H1 (cell line): Measurements from ENCODE around the gene CENPF. TPM values are rescaled to one million over a fixed set of nuclear protein-coding genes. Genes with fewer than 3 reads are reported as not detected.

ENCODE experiments used
- CTCF ChIA-PET: fragments of 300-600 bp; sonication (Branson Sonifier 250); formaldehyde crosslinking; loops from one replicate; lab custom pipeline; 2021; ENCODE audit not compliant: partially characterized antibody; lab: Charles Lee
- POLR2A ChIA-PET: fragments of 300-600 bp; sonication (Branson Sonifier 250); formaldehyde crosslinking; loops from one replicate; lab custom pipeline; 2021; ENCODE audit warnings: inconsistent platforms; ENCODE audit not compliant: partially characterized antibody; lab: Charles Lee
- DNase-seq, 2 experiments: peaks; one replicate each; pipeline versions ENCODE4 v3.0.0 to v3.0.0-alpha.2; 2010 to 2022; ENCODE audit warnings: low spot score in 2 of 2, low read depth in 1 of 2, mixed read lengths in 1 of 2
- FAIRE-seq: peaks from 2 replicates; lab custom pipeline; 2011; peaks lifted over from hg19 to GRCh38; lab: Jason Lieb, UNC
- H2AFZ ChIP-seq: 2 replicates; pipeline ENCODE4 v1.8.1; 2012; ENCODE audit warnings: low read length, inconsistent platforms
- H2AK5ac ChIP-seq: 2 replicates; pipeline ENCODE4 v1.6.1; 2013; ENCODE audit warnings: low read depth, low read length
- H2BK120ac ChIP-seq: replicated peaks from 2 replicates; pipeline ENCODE3; 2013; ENCODE audit warnings: low read depth, low read length, inconsistent platforms
- H2BK12ac ChIP-seq: 2 replicates; pipeline ENCODE4 v1.6.1; 2013; ENCODE audit warnings: low read depth, low read length
- H2BK15ac ChIP-seq: 2 replicates; pipeline ENCODE4 v1.6.1; 2013; ENCODE audit warnings: low read length
- H2BK20ac ChIP-seq: 2 replicates; pipeline ENCODE4 v1.6.1; 2013; ENCODE audit warnings: low read length
- H2BK5ac ChIP-seq: 2 replicates; pipeline ENCODE4 v1.6.1; 2013; ENCODE audit warnings: low read depth, low read length
- H3K14ac ChIP-seq: 2 replicates; pipeline ENCODE4 v1.6.1; 2013; ENCODE audit warnings: inconsistent platforms; ENCODE audit not compliant: insufficient read length
- H3K18ac ChIP-seq: 2 replicates; pipeline ENCODE4 v1.6.1; 2013; ENCODE audit warnings: low read length; ENCODE audit errors: extremely low read depth
- H3K23ac ChIP-seq: 2 replicates; pipeline ENCODE4 v1.6.1; 2013; ENCODE audit warnings: inconsistent platforms; ENCODE audit not compliant: insufficient read length
- H3K23me2 ChIP-seq: 2 replicates; pipeline ENCODE4 v1.6.1; 2013; ENCODE audit warnings: low read depth, low read length
- H3K27ac ChIP-seq: 2 replicates; pipeline ENCODE4 v1.6.1; 2011; ENCODE audit warnings: low read depth, low read length, inconsistent platforms
- H3K27me3 ChIP-seq, 4 experiments: replicated peaks in 1 of 4; 1 replicate in 1 of 4; 2 replicates in 3 of 4; pipeline versions ENCODE4 v1.6.1 to v1.8.1; 2011 to 2013; ENCODE audit warnings: low read length in 3 of 4, mild to moderate bottlenecking in 3 of 4, inconsistent platforms in 2 of 4, mixed read lengths in 2 of 4, moderate library complexity in 1 of 4; ENCODE audit not compliant: control insufficient read depth in 3 of 4, insufficient read depth in 3 of 4; ENCODE audit errors: extremely low read depth in 1 of 4
- H3K36me3 ChIP-seq, 4 experiments: 2 replicates each; pipeline versions ENCODE4 v1.6.1 to v1.8.1; 2011 to 2013; ENCODE audit warnings: mild to moderate bottlenecking in 4 of 4, low read length in 3 of 4, moderate library complexity in 2 of 4, control low read depth in 1 of 4, inconsistent platforms in 1 of 4; ENCODE audit not compliant: insufficient read depth in 4 of 4, control insufficient read depth in 2 of 4
- H3K4ac ChIP-seq: replicated peaks from 2 replicates; pipeline ENCODE3; 2013; ENCODE audit warnings: low read length, low read depth, mixed read lengths, inconsistent platforms; ENCODE audit not compliant: insufficient read length
- H3K4me1 ChIP-seq, 4 experiments: replicated peaks in 1 of 4; 1 replicate in 1 of 4; 2 replicates in 3 of 4; pipeline versions ENCODE4 v1.6.1 to v1.8.1; 2011 to 2013; ENCODE audit warnings: low read length in 3 of 4, inconsistent platforms in 2 of 4, mixed read lengths in 1 of 4; ENCODE audit not compliant: insufficient read depth in 4 of 4, control insufficient read depth in 3 of 4
- H3K4me2 ChIP-seq, 2 experiments: 2 replicates each; pipeline versions ENCODE4 v1.6.1 to v1.8.1; 2011 to 2013; ENCODE audit warnings: low read depth in 2 of 2, low read length in 2 of 2, control low read depth in 1 of 2, inconsistent platforms in 1 of 2, mild to moderate bottlenecking in 1 of 2; ENCODE audit not compliant: insufficient read depth in 1 of 2
- H3K4me3 ChIP-seq, 4 experiments: fragments of 200-600, 300-600 bp in 1 of 4; sonication (generic), shearing (Covaris generic), sonication (Bioruptor Twin) in 1 of 4; 2 replicates each; pipeline versions ENCODE4 v1.5.1 to v1.8.1; 2011 to 2016; ENCODE audit warnings: low read length in 4 of 4, low read depth in 3 of 4, control low read depth in 2 of 4, inconsistent platforms in 2 of 4, mild to moderate bottlenecking in 2 of 4, mixed read lengths in 1 of 4, moderate library complexity in 1 of 4; ENCODE audit not compliant: insufficient read depth in 2 of 4; ENCODE audit errors: extremely low read depth in 1 of 4
- H3K56ac ChIP-seq: replicated peaks from 2 replicates; pipeline ENCODE3; 2013; ENCODE audit warnings: low read depth, mild to moderate bottlenecking, mixed read lengths, low read length, inconsistent platforms; ENCODE audit not compliant: insufficient read length
- H3K79me1 ChIP-seq: 2 replicates; pipeline ENCODE4 v1.6.1; 2013; ENCODE audit warnings: low read depth, low read length, control low read depth
- H3K79me2 ChIP-seq, 2 experiments: 2 replicates each; pipeline versions ENCODE4 v1.6.1 to v1.8.1; 2012 to 2013; ENCODE audit warnings: low read length in 2 of 2, mild to moderate bottlenecking in 2 of 2, inconsistent platforms in 1 of 2; ENCODE audit not compliant: insufficient read depth in 2 of 2, control insufficient read depth in 1 of 2
- H3K9ac ChIP-seq, 4 experiments: replicated peaks in 1 of 4; 1 replicate in 1 of 4; 2 replicates in 3 of 4; pipeline versions ENCODE4 v1.6.1 to v1.8.1; 2011 to 2013; ENCODE audit warnings: low read depth in 3 of 4, low read length in 3 of 4, control low read depth in 2 of 4, mild to moderate bottlenecking in 2 of 4, moderate library complexity in 2 of 4, inconsistent platforms in 1 of 4; ENCODE audit errors: extremely low read depth in 1 of 4
- H3K9me3 ChIP-seq, 2 experiments: 2 replicates each; pipeline versions ENCODE4 v1.6.1 to v1.8.1; 2012 to 2013; ENCODE audit warnings: mild to moderate bottlenecking in 2 of 2, moderate library complexity in 2 of 2, control low read depth in 1 of 2, inconsistent platforms in 1 of 2, low read depth in 1 of 2, low read length in 1 of 2, mixed read lengths in 1 of 2; ENCODE audit not compliant: insufficient read depth in 2 of 2
- H4K20me1 ChIP-seq, 2 experiments: replicated peaks in 1 of 2; 2 replicates each; pipeline versions ENCODE3 to v1.8.1; 2011 to 2013; ENCODE audit warnings: inconsistent platforms in 2 of 2, low read length in 2 of 2, mild to moderate bottlenecking in 1 of 2; ENCODE audit not compliant: insufficient read depth in 2 of 2, control insufficient read depth in 1 of 2
- H4K5ac ChIP-seq: 2 replicates; pipeline ENCODE4 v1.6.1; 2013; ENCODE audit warnings: low read length, low read depth, mixed read lengths, inconsistent platforms; ENCODE audit not compliant: insufficient read length
- H4K8ac ChIP-seq: 2 replicates; pipeline ENCODE4 v1.8.0; 2013; ENCODE audit warnings: mild to moderate bottlenecking, moderate library complexity, low read length, inconsistent platforms; ENCODE audit not compliant: insufficient read depth; ENCODE audit errors: extremely low read depth
- H4K91ac ChIP-seq: replicated peaks from 2 replicates; pipeline ENCODE3; 2013; ENCODE audit warnings: low read length, mixed read lengths, inconsistent platforms; ENCODE audit not compliant: insufficient read length
- BACH1 ChIP-seq: IDR thresholded peaks from 2 replicates; pipeline ENCODE4 v1.6.1; 2012; ENCODE audit warnings: low read length, improper control_type of control experiment
- CHD2 ChIP-seq: IDR thresholded peaks from 2 replicates; pipeline ENCODE4 v1.6.1; 2012; ENCODE audit warnings: low read length, improper control_type of control experiment
- HDAC2 ChIP-seq, 2 experiments: fragments of 300-600 bp in 1 of 2; sonication (generic) in 1 of 2; IDR thresholded peaks; 2 replicates each; pipeline ENCODE4 v1.6.1; 2011 to 2012; ENCODE audit warnings: low read depth in 2 of 2, low read length in 2 of 2, mild to moderate bottlenecking in 2 of 2, moderate library complexity in 2 of 2, borderline replicate concordance in 1 of 2, inconsistent platforms in 1 of 2
- HDAC6 ChIP-seq: IDR thresholded peaks from one replicate; pipeline ENCODE4 v1.7.1; 2012; ENCODE audit warnings: low read depth, mild to moderate bottlenecking, inconsistent platforms, low read length, moderate library complexity
- PHF8 ChIP-seq: fragments of 200-600 bp; sonication (generic); conservative IDR thresholded peaks from 2 replicates; pipeline ENCODE4 v1.7.1; 2012; ENCODE audit warnings: low read depth, mild to moderate bottlenecking, inconsistent platforms, low read length, moderate library complexity
- SP2 ChIP-seq: IDR thresholded peaks from 2 replicates; pipeline ENCODE4 v1.6.1; 2012; ENCODE audit warnings: mild to moderate bottlenecking, low read length, inconsistent platforms
- WGBS, 2 experiments: shearing (Covaris generic) in 1 of 2; methylation state at CpG; one replicate each; pipeline versions ENCODE4 v1.1.6 to v1.1.7; 2013 to 2015; ENCODE audit warnings: low lambda C conversion rate in 2 of 2, mixed read lengths in 2 of 2, inconsistent platforms in 1 of 2, low coverage in 1 of 2, missing lambda C conversion rate in 1 of 2; ENCODE audit not compliant: insufficient replicate concordance in 2 of 2, insufficient coverage in 1 of 2, insufficient read length in 1 of 2; ENCODE audit errors: extremely low coverage in 1 of 2, missing lambda C conversion rate in 1 of 2; 5-methylcytosine and 5-hydroxymethylcytosine counted together
- polyA plus RNA-seq, 7 experiments: library from polyadenylated mRNA; depleted of rRNA in 3 of 7; stranded (reverse) in 5 of 7; unstranded in 2 of 7; fragments of >200 nt in 5 of 7; fragments of 200-250 nt in 2 of 7; gene quantifications; 1 replicate in 5 of 7; 2 replicates in 1 of 7; 4 replicates in 1 of 7; pipeline versions ENCODE4 v1.2.1 to v1.2.3, GENCODE V29; 2011 to 2013; ENCODE audit warnings: missing spikeins in 2 of 7, mixed read lengths in 2 of 7
- total RNA-seq: library from RNA; stranded (reverse); fragmentation: NEBNext Ultra II Directional; extraction: Animal tissue kit (Norgen Biotek cat#: 25700); gene quantifications from 2 replicates; pipeline ENCODE4 v1.2.1, GENCODE V29; 2021
- TF ChIP-seq, protein P1 (sequence below): IDR thresholded peaks from 2 replicates; pipeline ENCODE4 v1.6.1; 2012; ENCODE audit warnings: low read length, inconsistent platforms
- TF ChIP-seq, protein P2 (sequence below): IDR thresholded peaks from 2 replicates; pipeline ENCODE4 v1.6.1; 2012; ENCODE audit warnings: inconsistent platforms
- TF ChIP-seq, protein P3 (sequence below), 3 experiments: IDR thresholded peaks; 1 replicate in 2 of 3; 2 replicates in 1 of 3; pipeline versions ENCODE4 v1.5.1 to v1.6.1; 2011; ENCODE audit warnings: low read length in 3 of 3, mild to moderate bottlenecking in 3 of 3, inconsistent platforms in 2 of 3, low read depth in 1 of 3, moderate library complexity in 1 of 3; ENCODE audit not compliant: insufficient read depth in 1 of 3; ENCODE audit errors: control extremely low read depth in 1 of 3

Gene CENPF
- total and polyA plus RNA-seq, 2 of the 8 experiments (the other 6 are each of a cell fraction or from before 2014, with no cell fraction given): 13.7 to 170 TPM

DNA sequence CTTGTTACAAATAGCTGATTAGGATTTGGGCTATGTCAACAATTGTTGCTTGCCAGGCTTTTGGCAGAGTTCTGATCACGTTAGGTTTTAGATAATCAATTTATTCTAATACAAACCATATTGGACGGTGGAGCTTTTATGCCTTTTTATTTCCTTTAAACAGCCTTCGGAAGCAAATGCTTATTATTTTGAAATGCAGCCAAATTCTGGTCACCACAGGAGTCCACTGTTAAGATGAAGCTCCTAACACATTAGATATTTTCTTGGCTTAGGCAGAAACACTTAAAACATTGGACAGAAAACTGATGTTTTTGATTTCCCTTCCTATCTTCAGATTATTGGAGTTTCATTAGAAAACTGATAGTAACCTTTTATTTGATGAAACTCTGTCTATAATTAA is 82.9 kb downstream of the CENPF start:
- no peaks in the 10 kb centered on the region for H3K36me3 ChIP-seq
- no peaks in the 10 kb centered on the region for H3K27me3 ChIP-seq
- H3K18ac ChIP-seq: no peak overlapping the region
- CTCF ChIA-PET: interaction anchor here (0.6 kb wide), 1 partner anchor 117 kb away, joined by 4 read pairs; no protein-coding TSS in a partner anchor
- H2BK12ac ChIP-seq: no peak overlapping the region
- H3K4me1 ChIP-seq: peaks cover 0 to 6% (median 3%) of the 10 kb centered on the region in 4 experiments; a peak in 4 of 7 replicates
- H2AK5ac ChIP-seq: no peak overlapping the region
- no peaks in the 10 kb centered on the region for H3K79me1 ChIP-seq
- no peak overlapping the region for H3K27ac ChIP-seq
- H3K4ac ChIP-seq: no peak overlapping the region
- no peak overlapping the region for H2BK15ac ChIP-seq
- no peaks in the 10 kb centered on the region for H3K79me2 ChIP-seq
- no peak overlapping the region for H3K4me2 ChIP-seq
- no peak overlapping the region for H2BK5ac ChIP-seq
- H3K9me3 ChIP-seq: no peaks in the 10 kb centered on the region
- no peak overlapping the region for H2BK20ac ChIP-seq
- no peak overlapping the region for H2AFZ ChIP-seq
- no peaks in the 10 kb centered on the region for H4K20me1 ChIP-seq
- no peak for FAIRE-seq
- no peak overlapping the region for H3K9ac ChIP-seq
- no peak for DNase-seq
- H3K23me2 ChIP-seq: no peaks in the 10 kb centered on the region
- no peak overlapping the region for H2BK120ac ChIP-seq
- no peak overlapping the region for H4K5ac ChIP-seq
- H3K14ac ChIP-seq: no peak overlapping the region
- 90% methylated on average over 3 of the region's 3 CpGs; no CpG with 5 or more reads in 1 of the 2 experiments for WGBS, 2 experiments
- POLR2A ChIA-PET: interaction anchor here (0.6 kb wide), 1 partner anchor 16 kb away, joined by 5 read pairs; no protein-coding TSS in a partner anchor
- H4K8ac ChIP-seq: no peak overlapping the region
- H3K4me3 ChIP-seq: no peak overlapping the region
- H3K56ac ChIP-seq: no peak overlapping the region
- H3K23ac ChIP-seq: no peak overlapping the region
- no peak overlapping the region for H4K91ac ChIP-seq
- TF ChIP-seq PHF8 (no peak), HDAC6 (no peak), SP2 (no peak), HDAC2 (IDR thresholded peaks at IDR 0.05; ENCODE audit: borderline replicate concordance in 1 of 2, low read depth in 2 of 2, low read length in 2 of 2) (no peak), CHD2 (no peak), BACH1 (no peak)
- TF ChIP-seq, protein P1, sequence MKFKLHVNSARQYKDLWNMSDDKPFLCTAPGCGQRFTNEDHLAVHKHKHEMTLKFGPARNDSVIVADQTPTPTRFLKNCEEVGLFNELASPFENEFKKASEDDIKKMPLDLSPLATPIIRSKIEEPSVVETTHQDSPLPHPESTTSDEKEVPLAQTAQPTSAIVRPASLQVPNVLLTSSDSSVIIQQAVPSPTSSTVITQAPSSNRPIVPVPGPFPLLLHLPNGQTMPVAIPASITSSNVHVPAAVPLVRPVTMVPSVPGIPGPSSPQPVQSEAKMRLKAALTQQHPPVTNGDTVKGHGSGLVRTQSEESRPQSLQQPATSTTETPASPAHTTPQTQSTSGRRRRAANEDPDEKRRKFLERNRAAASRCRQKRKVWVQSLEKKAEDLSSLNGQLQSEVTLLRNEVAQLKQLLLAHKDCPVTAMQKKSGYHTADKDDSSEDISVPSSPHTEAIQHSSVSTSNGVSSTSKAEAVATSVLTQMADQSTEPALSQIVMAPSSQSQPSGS: no peak
- TF ChIP-seq, protein P2, sequence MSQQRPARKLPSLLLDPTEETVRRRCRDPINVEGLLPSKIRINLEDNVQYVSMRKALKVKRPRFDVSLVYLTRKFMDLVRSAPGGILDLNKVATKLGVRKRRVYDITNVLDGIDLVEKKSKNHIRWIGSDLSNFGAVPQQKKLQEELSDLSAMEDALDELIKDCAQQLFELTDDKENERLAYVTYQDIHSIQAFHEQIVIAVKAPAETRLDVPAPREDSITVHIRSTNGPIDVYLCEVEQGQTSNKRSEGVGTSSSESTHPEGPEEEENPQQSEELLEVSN: no peak
- TF ChIP-seq, protein P3, sequence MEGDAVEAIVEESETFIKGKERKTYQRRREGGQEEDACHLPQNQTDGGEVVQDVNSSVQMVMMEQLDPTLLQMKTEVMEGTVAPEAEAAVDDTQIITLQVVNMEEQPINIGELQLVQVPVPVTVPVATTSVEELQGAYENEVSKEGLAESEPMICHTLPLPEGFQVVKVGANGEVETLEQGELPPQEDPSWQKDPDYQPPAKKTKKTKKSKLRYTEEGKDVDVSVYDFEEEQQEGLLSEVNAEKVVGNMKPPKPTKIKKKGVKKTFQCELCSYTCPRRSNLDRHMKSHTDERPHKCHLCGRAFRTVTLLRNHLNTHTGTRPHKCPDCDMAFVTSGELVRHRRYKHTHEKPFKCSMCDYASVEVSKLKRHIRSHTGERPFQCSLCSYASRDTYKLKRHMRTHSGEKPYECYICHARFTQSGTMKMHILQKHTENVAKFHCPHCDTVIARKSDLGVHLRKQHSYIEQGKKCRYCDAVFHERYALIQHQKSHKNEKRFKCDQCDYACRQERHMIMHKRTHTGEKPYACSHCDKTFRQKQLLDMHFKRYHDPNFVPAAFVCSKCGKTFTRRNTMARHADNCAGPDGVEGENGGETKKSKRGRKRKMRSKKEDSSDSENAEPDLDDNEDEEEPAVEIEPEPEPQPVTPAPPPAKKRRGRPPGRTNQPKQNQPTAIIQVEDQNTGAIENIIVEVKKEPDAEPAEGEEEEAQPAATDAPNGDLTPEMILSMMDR (IDR thresholded peaks at IDR 0.05; ENCODE audit: control extremely low read depth in 1 of 3, insufficient read depth in 1 of 3, low read depth in 1 of 3, low read length in 3 of 3): no peak
